Motor neuron (in vitro differentiated cells): ENCODE measurements around the gene USP22. TPM values are rescaled to one million over a fixed set of nuclear protein-coding genes. Genes with fewer than 3 reads are reported as not detected.
"Not testable (repeated sequence)": the region's sequence is repeated elsewhere in the genome, so short reads cannot be mapped to it uniquely, and the experiment has no call there.

Experiments used
- ATAC-seq, 8 experiments: fragments of 200-7000 bp; cut with Tn5 transposase; replicated peaks in 6 of 8; 2 replicates each; pipeline ENCODE4 v1.8.0; 2021; ENCODE audit warnings: mild to moderate bottlenecking in 8 of 8, moderate library complexity in 8 of 8
- H3K27ac ChIP-seq, 2 donors: fragments of 250-450 bp; sonication (Bioruptor Pico); 2 replicates each; pipeline ENCODE4 v1.9.0; 2021; ENCODE audit warnings: antibody characterized with exemption in 2 of 2, mild to moderate bottlenecking in 2 of 2, moderate library complexity in 1 of 2
- H3K4me1 ChIP-seq, 2 donors: fragments of 250-450 bp; sonication (Bioruptor Pico); replicated peaks in 1 of 2; 2 replicates each; pipeline ENCODE4 v1.6.1; 2021; ENCODE audit warnings: antibody characterized with exemption in 2 of 2, mild to moderate bottlenecking in 2 of 2, moderate library complexity in 1 of 2
- H3K4me3 ChIP-seq, 5 donors: fragments of 250-450 bp; sonication (Bioruptor Pico); 2 replicates each; pipeline ENCODE4 v1.9.0; 2021; ENCODE audit warnings: antibody characterized with exemption in 5 of 5, mild to moderate bottlenecking in 5 of 5, moderate library complexity in 4 of 5
- WGBS, 10 experiments: fragments of 450-650 bp; shearing (Covaris generic); methylation state at CpG; one replicate each; pipeline ENCODE4 v1.0.0; 2022; 5-methylcytosine and 5-hydroxymethylcytosine counted together
- in situ Hi-C, 9 experiments: fragments of 400-800 bp; cut with MboI; loops; one replicate each; pipeline ENCODE4 v1.15.0; 2021; ENCODE audit warnings: low sequenced_read_pairs in 9 of 9, low pct_unique_long_range_greater_than_20kb in 2 of 9; ENCODE audit not compliant: unreplicated experiment in 9 of 9
- total RNA-seq, 8 experiments: library from RNA; unstranded; fragments of 300-600 nt; gene quantifications; 2 replicates each; pipeline versions ENCODE4 v1.2.3 to v1.2.4, GENCODE V29; 2022

USP22 gene
- 100 to 1,000 TPM; 121 to 282 (median 209) TPM for total RNA-seq

DNA sequence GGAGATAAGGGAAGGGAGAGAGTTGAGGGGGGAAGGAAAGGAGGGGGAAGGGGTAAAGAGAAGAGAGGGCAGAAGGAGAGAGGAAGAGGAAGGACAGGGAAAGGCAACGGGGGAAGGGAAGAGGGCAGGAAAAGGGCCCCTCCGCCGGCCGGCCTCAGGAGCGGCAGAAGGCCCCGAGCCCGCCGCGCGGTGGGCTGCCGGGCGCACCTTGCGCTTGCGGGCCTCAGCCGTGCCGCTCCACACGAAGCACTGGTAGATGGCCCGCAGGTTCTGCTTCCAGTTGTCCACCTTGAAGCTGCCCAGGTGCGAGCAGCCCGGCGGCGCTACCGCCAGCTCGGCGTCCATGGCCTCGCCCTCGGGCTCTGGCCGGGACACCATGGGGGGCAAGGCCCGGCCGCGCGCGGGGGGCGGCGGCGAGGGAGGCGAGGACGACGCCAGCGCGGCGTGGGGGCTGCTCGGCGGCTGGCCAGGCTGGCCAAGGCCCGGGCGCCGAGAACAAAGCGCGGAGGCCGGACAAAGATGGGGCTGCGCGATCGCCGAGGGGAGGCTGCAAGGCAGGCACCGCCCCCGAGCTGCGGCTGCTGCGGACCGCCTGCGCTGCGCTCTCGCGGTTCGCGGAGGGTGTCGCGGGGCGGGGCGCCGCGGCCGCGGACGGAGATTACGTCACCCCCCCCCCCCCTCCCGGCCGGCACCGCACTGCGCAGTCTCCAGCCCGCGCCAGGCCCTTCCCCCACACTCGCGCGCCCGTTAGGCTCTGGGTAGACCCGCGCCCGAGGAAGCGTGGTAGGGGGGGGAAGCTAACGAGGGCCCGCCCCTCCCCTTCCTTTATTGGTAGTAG lies at the start of gene USP22:
TSS of gene USP22 (minus strand) at position 554 of the 838 bp plus-strand sequence. CDS start at position 378, 176 bp downstream.
- in situ Hi-C loops: no loop called here
- ATAC-seq: peak; percentile 38 to 73 (median 57)
- H3K27ac ChIP-seq: peak within 1 kb of the TSS; percentile 100
- H3K4me3 ChIP-seq: peak within 1 kb of the TSS; percentile 94 to 100 (median 98)
- 0% methylated on average over 9 of the region's 91 CpGs; no CpG with 5 or more reads in 9 of the 10 experiments for WGBS, 10 experiments
- peaks cover 14 to 19% of the 10 kb centered on the region in 2 donors for H3K4me1 ChIP-seq

DNA sequence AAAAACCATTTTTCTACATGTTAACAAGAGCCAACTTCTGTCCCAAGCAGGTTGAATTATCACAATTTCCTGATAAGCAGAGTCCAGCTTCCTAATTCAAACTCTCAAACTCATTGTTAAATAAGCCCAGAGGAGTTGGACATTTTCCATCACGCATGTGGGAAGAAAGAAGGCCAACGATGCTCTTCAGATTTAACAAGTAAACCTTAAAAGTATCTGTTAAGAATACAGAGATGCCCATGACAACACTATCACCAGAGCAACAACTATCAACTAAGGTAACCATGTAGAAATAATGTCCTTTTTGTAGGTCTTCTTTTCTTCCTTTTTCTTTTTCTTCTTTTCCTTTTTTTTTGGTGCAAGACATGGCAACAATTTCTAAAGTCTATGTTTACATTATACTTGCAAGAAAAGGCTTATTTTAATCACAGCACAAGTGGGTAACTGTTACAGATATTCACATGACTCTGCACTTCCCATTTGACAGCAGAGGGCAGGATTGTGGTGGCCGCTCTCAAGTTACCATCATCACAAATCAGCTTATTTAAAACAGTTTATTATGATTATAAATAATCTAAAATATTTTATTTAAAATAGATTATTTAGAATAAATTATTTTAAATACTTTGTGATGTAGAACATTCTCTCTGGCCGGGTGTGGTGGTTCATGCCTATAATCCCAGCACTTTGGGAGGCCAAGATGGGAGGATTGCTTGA lies 48.2 kb upstream of the USP22 start:
- Histone ChIP-seq H3K27ac (no peak overlapping the region), H3K4me1 (peaks cover 2% of the 10 kb centered on the region in 2 donors), H3K4me3 (no peak overlapping the region)
- in situ Hi-C loops: no loop called here
- ATAC-seq: peak in 6 of 8 experiments; percentile 47 to 94 (median 68)
- 28 to 90% (median 52%) methylated on average over 2 to 4 of the region's 4 CpGs for WGBS, 10 experiments

DNA sequence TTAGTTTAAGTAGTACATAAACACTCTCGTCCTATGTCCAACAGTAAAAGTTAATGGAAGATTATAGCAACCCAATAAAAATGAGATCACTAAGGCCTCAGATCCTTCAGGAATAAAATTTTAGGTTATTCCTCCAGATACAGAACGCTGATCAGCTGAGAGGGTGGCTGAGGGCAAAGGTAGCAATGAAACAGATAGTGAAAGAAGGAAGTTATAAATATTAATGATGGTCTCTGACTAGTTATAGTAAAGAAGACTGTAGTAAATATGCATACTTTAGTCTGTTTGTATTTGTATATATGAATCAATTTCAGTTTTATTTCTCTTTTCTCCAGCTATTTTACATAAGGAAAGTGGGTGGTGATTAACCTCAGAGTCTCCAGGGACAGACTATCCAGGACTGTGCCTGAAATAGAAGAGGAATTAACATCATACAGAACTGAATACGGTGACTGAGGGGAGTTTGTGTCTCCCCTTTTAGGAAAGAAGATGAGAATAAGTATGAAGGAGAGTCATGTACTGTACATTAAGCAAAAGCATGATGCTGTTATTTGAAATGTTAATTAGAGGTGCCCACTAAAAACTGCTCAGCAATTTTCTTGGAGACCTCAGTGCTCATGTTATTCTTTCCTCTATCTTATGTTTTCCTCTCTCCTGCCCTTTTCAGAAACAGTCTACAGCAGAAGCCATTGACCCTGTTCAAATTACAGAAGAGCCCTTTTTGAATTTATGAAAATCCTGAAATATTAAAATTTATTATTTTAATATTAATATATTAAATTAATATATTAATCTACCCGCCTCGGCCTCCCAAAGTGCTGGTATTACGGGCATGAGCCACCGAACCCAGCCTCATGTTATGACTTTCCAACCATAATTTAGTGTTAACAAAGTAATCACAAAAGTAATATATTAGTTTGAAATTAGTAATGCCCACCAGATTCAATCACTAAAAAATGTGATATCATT lies 47.4 kb upstream of the USP22 start:
- peaks cover 2% of the 10 kb centered on the region in 2 donors for H3K4me1 ChIP-seq
- no peak overlapping the region for H3K27ac ChIP-seq
- 56 to 100% (median 73%) methylated on average over 1 to 7 of the region's 7 CpGs for WGBS, 10 experiments
- peak in 2 of 8 experiments; percentile 26 to 39 for ATAC-seq
- in situ Hi-C loops: no loop called here
- H3K4me3 ChIP-seq: no peak overlapping the region

DNA sequence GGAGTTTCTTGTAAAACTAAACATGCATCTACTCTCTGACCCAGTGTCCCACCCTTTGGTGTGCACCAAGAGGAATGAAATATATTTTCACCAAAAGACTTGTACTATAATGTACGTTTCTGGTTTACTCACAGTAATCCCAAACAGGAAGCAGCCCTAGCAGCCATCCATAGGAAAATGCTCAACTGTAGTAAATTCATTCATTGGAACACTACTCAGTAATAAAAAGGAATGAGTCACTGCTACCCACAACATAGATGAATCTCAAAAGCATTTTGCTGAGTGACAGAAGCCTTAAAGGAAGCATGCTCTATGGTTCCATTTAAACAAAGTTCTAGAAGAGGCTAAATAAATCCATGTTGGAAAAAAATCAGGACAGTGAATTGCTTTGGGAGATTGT lies 46.3 kb upstream of the USP22 start:
- Histone ChIP-seq H3K4me3 (no peak overlapping the region), H3K4me1 (peaks cover 2% of the 10 kb centered on the region in 2 donors), H3K27ac (no peak overlapping the region)
- WGBS, 10 experiments: 13 to 100% (median 88%) methylated on average over 1 of the region's 1 CpG; no CpG with 5 or more reads in 6 of the 10 experiments
- in situ Hi-C loops: no loop called here
- peak in 2 of 8 experiments; percentile 43 to 68 for ATAC-seq

DNA sequence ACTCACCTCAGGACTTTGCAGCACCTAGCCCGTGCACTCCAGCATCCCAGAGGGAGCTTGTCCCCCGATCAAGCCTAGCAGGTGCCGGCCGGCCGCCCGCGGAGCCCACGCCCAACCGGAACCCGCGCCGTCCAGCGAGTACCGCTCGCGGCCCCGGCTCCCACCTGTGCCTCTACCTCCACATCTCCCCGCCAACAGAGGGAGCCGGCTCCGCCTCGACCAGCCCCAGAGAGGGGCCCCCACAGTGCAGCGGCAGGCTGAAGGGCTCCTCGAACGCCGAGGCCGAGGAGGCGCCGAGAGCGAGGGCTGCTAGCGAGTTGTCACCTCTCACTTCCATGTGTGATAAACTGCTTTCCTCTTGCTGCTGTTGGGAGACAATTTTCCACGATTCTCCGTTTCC lies 42.9 kb upstream of the USP22 start:
- H3K4me3 ChIP-seq: no peak overlapping the region
- H3K27ac ChIP-seq: no peak overlapping the region
- peaks cover 0 to 2% of the 10 kb centered on the region in 2 donors for H3K4me1 ChIP-seq
- in situ Hi-C loops: no loop called here
- ATAC-seq: no peak
- WGBS, 10 experiments: 80 to 100% (median 100%) methylated on average over 1 to 7 of the region's 32 CpGs; no CpG with 5 or more reads in 6 of the 10 experiments

DNA sequence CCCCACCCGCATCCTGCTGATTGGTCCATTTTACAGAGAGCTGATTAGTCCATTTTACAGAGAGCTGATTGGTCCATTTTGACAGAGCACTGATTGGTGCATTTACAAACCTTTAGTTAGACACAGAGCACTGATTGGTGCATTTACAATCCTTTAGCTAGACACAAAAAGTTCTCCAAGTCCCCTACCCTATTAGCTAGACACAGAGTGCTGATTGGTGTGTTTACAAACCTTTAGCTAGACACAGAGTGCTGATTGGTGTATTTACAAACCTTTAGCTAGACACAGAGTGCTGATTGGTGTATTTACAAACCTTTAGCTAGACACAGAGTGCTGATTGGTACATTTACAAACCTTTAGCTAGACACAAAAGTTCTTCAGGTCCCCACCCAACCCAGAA lies 42.5 kb upstream of the USP22 start:
- ATAC-seq, H3K4me3 ChIP-seq, H3K27ac ChIP-seq, H3K4me1 ChIP-seq, in situ Hi-C loops: not testable (repeated sequence)
- no CpG with 5 or more reads among the region's 1 CpG for WGBS, 10 experiments

DNA sequence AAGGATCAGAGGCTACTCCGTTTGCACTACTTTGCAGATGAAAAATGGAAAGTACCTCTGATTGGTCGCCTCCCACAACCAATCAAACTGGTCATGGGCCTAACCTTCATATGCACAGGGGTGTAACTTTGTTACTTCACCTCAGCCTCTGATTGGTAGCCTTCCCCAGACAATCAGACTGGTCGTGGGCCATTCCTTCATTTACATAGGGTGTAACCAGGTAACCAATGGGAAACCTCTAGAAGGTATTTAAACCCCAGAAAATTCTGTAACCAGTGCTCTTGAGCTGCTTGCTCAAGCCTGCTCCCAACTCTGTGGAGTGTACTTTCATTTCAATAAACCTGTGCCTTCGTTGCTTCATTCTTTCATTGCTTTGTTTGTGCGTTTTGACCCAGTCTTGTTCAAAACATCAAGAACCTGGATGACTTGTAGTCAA lies 39.2 kb upstream of the USP22 start:
- WGBS, 10 experiments: 69 to 100% (median 74%) methylated on average over 1 to 4 of the region's 5 CpGs
- in situ Hi-C loops: no loop called here
- no peak overlapping the region for H3K4me3 ChIP-seq
- peak in 3 of 8 experiments; percentile 31 to 67 (median 46) for ATAC-seq
- H3K4me1 ChIP-seq: peaks cover 13 to 16% of the 10 kb centered on the region in 2 donors
- no peak overlapping the region for H3K27ac ChIP-seq

DNA sequence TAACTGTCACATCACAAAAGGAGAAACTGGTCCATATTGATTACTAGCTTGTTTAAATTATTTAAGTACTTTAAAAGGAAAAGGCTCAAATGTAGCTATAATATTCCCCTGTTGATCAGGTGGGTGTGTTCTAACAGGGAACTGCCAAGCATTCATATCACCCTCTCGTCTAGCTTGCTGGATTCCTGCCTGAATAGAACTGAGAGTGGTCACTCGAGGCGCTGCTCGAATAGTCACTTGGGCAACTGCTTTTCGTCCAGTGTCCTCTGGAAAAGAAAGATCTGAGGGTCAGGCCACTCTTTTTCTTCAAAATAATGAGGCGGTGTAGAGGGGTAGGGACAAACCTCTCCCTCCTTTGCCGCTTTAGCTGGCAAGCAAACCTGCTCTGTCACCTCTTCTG lies 36.4 kb upstream of the USP22 start:
- Histone ChIP-seq H3K4me3 (no peak overlapping the region), H3K27ac (no peak overlapping the region), H3K4me1 (peaks cover 19 to 23% of the 10 kb centered on the region in 2 donors)
- in situ Hi-C loops: no loop called here
- ATAC-seq: no peak
- 54 to 76% (median 72%) methylated on average over 1 to 7 of the region's 7 CpGs; no CpG with 5 or more reads in 5 of the 10 experiments for WGBS, 10 experiments

DNA sequence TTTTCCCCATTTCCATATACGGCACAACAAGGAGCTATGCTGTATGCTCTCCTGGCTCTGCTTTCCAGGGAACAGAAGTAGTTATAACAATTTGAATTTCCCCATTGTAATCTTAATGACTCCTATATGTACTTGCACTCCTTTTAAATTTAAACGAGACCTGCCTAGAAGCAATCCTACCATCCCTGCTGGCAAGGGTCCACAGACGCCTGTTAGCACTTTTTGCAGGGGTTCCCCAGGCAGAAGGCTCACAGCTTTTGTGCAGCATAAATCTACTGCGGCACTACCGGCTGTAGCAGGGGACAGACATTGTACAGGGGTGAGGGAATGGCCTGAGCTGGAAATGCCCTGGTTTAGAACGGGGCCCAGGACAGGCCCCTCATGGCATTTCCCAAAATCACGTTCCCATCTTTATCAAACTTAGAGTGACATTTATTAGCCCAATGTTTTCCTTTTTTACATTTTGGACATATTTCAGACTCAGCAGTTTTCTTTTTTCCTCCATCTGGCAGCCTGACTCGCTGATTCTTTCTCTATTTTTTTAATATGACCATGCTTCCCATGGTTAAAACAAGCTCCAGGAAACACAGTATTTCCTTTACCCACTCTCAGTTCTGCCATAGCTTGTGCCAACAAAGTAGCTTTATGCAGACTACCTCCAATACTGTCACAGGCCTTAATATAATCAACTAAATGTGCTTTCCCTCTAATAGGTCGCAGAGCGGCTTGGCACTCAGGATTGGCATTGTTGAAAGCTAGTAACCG lies 35.4 kb upstream of the USP22 start:
- 40 to 93% (median 70%) methylated on average over 2 to 7 of the region's 11 CpGs for WGBS, 10 experiments
- no peak overlapping the region for H3K4me3 ChIP-seq
- H3K4me1 ChIP-seq: peaks cover 19 to 23% of the 10 kb centered on the region in 2 donors
- ATAC-seq: no peak
- no peak overlapping the region for H3K27ac ChIP-seq
- in situ Hi-C loops: no loop called here

DNA sequence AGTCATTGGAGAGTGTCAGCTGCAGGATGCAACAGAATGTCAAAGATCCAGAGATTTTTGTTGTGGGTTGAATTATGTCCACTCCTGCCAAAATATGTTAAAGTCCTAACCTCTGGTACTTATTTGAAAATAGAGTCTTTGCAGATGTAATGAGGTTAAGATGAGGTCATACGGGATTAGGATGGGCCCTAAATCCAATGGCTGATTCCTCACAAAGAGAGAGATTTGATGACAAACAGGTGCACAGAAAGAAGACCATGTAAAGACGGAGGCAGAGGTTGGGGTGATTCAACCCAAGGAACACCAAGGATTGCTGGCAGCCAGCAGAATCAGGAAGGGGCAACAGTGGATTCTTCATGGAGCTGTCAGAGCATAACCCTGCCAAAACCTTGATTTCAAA lies 34.5 kb upstream of the USP22 start:
- in situ Hi-C loops: no loop called here
- Histone ChIP-seq H3K4me3 (no peak overlapping the region), H3K4me1 (peaks cover 22 to 23% of the 10 kb centered on the region in 2 donors), H3K27ac (no peak overlapping the region)
- 0 to 92% (median 76%) methylated on average over 1 to 2 of the region's 2 CpGs; no CpG with 5 or more reads in 2 of the 10 experiments for WGBS, 10 experiments
- no peak for ATAC-seq

DNA sequence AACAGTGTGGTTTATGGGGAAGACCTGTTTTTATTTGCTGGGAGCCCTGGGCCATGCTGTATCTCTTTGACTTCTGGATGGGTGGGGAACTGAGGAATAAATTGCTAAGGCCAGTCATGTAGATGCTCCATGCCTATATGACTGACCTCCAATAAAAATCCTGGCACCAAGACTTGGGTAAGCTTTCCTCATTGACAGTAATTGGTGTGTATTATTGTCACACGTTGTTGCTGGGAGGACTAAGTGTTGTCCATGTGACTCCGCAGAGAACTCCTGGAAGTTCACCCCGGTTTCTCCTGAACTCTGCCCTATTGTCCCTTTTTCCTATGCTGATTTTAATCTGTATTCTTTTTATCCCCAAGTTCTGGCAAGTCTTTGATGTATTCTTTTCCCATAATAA lies 33.4 kb upstream of the USP22 start:
- 50 to 100% (median 86%) methylated on average over 1 to 3 of the region's 3 CpGs; no CpG with 5 or more reads in 2 of the 10 experiments for WGBS, 10 experiments
- Histone ChIP-seq H3K4me1 (peaks cover 22 to 23% of the 10 kb centered on the region in 2 donors), H3K4me3 (no peak overlapping the region), H3K27ac (no peak overlapping the region)
- ATAC-seq: no peak
- in situ Hi-C loops: no loop called here

DNA sequence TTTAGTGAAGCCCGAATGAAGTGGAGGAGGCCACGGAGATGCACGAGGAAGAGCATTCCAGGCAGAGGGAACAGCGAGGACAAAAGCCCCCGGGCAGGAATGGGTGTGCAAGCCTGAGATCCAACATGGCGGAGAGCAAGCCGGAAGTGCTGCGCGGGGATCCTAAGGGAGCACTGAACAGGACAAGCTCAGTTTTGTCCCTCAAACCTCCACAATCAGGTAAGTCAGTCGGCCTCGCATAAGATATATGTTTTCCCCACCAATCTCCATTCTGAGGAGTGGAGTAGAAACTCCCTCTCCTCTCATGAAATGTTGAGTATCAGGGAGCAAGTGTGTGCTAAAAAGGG lies 32.9 kb upstream of the USP22 start:
- H3K4me3 ChIP-seq: no peak overlapping the region
- 8 to 100% (median 83%) methylated on average over 4 to 9 of the region's 11 CpGs; no CpG with 5 or more reads in 1 of the 10 experiments for WGBS, 10 experiments
- peak overlapping the region in 1 of 2 donors; percentile 7 for H3K27ac ChIP-seq
- in situ Hi-C loops: no loop called here
- peaks cover 22 to 23% of the 10 kb centered on the region in 2 donors for H3K4me1 ChIP-seq
- ATAC-seq: peak in 2 of 8 experiments; percentile 55 to 61
